Right lobe of liver (tissue), 6 donors: ENCODE measurements around the gene CLIC1. TPM values are rescaled to one million over a fixed set of nuclear protein-coding genes. Genes with fewer than 3 reads are reported as not detected.

Experiments used
- ATAC-seq, 4 donors: fragments of 200-7000 bp; cut with Tn5 transposase; one replicate each; pipeline ENCODE4 v1.9.1; 2020; ENCODE audit warnings: mild to moderate bottlenecking in 4 of 4, moderate library complexity in 4 of 4
- DNase-seq, 3 donors: peaks; one replicate each; pipeline ENCODE4 v3.0.0-alpha.2; 2020
- H3K27ac ChIP-seq, 3 donors: fragments of 200-600 bp; one replicate each; pipeline ENCODE4 v1.8.0; 2022
- H3K27me3 ChIP-seq, 2 donors: fragments of 200-600 bp; one replicate each; pipeline ENCODE4 v1.8.0; 2022
- H3K36me3 ChIP-seq, 4 donors: fragments of 200-600 bp; sonication (generic) in 1 of 4; one replicate each; pipeline versions ENCODE4 v1.5.1 to v1.8.0; 2017 to 2022; ENCODE audit warnings: control low read depth in 1 of 4
- H3K4me1 ChIP-seq, 4 donors: fragments of 200-600 bp; sonication (generic) in 1 of 4; one replicate each; pipeline versions ENCODE4 v1.5.1 to v1.8.0; 2017 to 2022; ENCODE audit warnings: control low read depth in 1 of 4
- H3K4me3 ChIP-seq, 3 donors: fragments of 200-600 bp; one replicate each; pipeline ENCODE4 v1.8.0; 2022
- H3K9me3 ChIP-seq, 4 donors: fragments of 200-600 bp; sonication (generic) in 1 of 4; one replicate each; pipeline versions ENCODE4 v1.5.1 to v1.8.0; 2017 to 2022; ENCODE audit warnings: control low read depth in 1 of 4
- POLR2A ChIP-seq: fragments of 450-650 bp; IDR thresholded peaks from one replicate; pipeline ENCODE4 v1.6.1; 2017; ENCODE audit warnings: antibody characterized with exemption, mild to moderate bottlenecking
- WGBS: methylation state at CpG from one replicate; pipeline ENCODE4 v1.1.6; 2018; ENCODE audit warnings: low coverage, low lambda C conversion rate; ENCODE audit not compliant: insufficient coverage; ENCODE audit errors: missing lambda C conversion rate; 5-methylcytosine and 5-hydroxymethylcytosine counted together
- intact Hi-C, 2 donors: fragments of 100-400 bp; cut with DNase I; formaldehyde crosslinking; loops; one replicate each; pipeline versions ENCODE4 v1.11.2 to v1.14.1; 2022
- total RNA-seq, 6 experiments: library from RNA; depleted of rRNA in 2 of 6; stranded (reverse); fragments of >200 nt in 2 of 6; fragmentation: NEBNext Ultra II Directional in 3 of 6; extraction: Animal tissue kit (Norgen Biotek cat#: 25700) in 3 of 6; gene quantifications; one replicate each; pipeline versions ENCODE4 v1.1.0 to v1.2.4, GENCODE V29; 2016 to 2023
- TF ChIP-seq, protein P1 (sequence below), 4 donors: fragments of 200-600 bp in 3 of 4; fragments of 450-650 bp in 1 of 4; IDR thresholded peaks; one replicate each; pipeline versions ENCODE4 v1.5.1 to v1.8.0; 2016 to 2022; ENCODE audit warnings: antibody characterized with exemption in 4 of 4, mild to moderate bottlenecking in 2 of 4
- donor health status: DM: no; HTN: yes; CAD: no.
- donor health status: DM: no; HTN: no; CAD: no.
- donor health status: DM: no; HTN: no; CAD: no.
- donor health status: DM: no; HTN: yes; CAD: no.
- donor health status: DM: no; HTN: yes; CAD: no.

Gene CLIC1
- total RNA-seq, 6 experiments from 2014 or later = 36.7 to 123 (median 62.0) TPM

DNA sequence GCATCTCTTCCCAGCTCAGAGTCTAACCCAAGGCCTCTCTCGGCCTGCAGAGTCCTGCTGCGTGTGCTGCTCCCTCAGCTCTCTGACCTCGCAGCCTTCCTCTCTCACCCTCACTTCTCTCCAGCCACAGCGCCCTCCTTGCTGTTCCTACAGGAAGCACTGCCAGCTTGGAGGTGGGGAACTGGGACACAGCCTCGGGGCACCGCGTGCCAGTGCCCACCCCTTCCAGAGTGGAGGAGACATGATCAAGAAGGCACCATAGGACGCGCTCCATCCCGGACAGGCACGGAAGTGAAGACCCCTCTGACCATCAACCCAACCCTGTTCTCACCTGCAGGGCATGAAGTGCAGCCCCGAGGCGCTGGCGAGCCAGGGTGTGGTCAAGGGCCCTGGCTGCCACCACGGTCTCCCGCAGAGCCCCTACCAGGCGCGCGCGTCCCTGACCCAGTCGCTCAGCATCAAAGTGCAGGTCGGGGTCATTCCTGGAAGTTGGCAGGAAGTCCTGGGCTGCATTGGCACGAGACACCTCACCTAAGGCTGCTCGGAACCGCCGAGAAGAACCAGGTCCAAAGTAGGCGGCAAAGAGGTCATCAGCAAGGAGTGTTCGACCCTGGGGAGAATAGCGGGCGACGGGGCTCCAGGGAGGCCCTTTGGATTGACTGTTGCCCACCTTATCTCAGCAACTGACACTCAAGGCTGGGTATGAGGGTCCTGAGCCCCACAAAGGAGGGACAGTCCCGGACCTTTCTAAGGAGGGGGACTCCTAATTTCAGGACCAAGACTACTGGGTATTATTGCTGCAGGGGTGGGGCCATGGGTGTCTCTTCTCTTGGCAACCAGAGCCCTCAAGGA, 39.5 kb upstream of the CLIC1 start:
- intact Hi-C loops = loop anchor here (10.0 kb wide), 1 partner anchor 59 kb away; no protein-coding TSS in a partner anchor
- Histone ChIP-seq H3K27me3 (no peaks in the 10 kb centered on the region), H3K4me3 (no peak overlapping the region), H3K27ac (peak overlapping the region; percentile 52 to 61 (median 58)), H3K36me3 (peaks cover 0 to 13% (median 7%) of the 10 kb centered on the region in 4 donors), H3K4me1 (peaks cover 0 to 30% (median 6%) of the 10 kb centered on the region in 4 donors), H3K9me3 (no peaks in the 10 kb centered on the region)
- TF ChIP-seq, protein P1, sequence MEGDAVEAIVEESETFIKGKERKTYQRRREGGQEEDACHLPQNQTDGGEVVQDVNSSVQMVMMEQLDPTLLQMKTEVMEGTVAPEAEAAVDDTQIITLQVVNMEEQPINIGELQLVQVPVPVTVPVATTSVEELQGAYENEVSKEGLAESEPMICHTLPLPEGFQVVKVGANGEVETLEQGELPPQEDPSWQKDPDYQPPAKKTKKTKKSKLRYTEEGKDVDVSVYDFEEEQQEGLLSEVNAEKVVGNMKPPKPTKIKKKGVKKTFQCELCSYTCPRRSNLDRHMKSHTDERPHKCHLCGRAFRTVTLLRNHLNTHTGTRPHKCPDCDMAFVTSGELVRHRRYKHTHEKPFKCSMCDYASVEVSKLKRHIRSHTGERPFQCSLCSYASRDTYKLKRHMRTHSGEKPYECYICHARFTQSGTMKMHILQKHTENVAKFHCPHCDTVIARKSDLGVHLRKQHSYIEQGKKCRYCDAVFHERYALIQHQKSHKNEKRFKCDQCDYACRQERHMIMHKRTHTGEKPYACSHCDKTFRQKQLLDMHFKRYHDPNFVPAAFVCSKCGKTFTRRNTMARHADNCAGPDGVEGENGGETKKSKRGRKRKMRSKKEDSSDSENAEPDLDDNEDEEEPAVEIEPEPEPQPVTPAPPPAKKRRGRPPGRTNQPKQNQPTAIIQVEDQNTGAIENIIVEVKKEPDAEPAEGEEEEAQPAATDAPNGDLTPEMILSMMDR (IDR thresholded peaks at IDR 0.05) = no peak
- no peak for TF ChIP-seq POLR2A
- DNase-seq (peak in 2 of 3 donors; percentile 75 to 79), ATAC-seq (peak; percentile 1 to 24 (median 10))
- 67% methylated on average over 7 of the region's 32 CpGs for WGBS

DNA sequence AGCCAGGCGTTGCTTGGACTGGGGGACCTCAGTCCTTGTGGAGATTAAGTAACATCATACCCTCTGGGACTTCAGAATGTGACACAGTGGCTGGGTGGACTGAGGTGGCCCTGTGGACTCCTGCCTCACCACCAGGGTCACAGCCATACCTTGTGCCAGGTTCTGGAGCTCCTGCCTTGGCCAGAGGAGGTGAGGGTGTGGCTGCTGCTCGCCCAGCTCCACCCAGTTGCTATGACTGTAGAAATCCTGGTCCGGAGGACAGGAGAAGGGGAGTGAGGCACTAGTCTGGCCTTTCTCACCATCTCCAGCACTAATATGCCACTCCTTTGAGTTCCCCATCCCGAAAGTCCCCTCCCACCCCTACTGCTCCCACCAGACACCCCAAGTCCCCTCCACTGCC, 38.9 kb upstream of the CLIC1 start:
- H3K4me3 ChIP-seq = no peak overlapping the region
- peaks cover 0 to 8% (median 3%) of the 10 kb centered on the region in 4 donors for H3K36me3 ChIP-seq
- DNase-seq = no peak
- ATAC-seq = peak in 2 of 4 donors; percentile 3 to 7
- H3K4me1 ChIP-seq = peaks cover 0 to 30% (median 6%) of the 10 kb centered on the region in 4 donors
- intact Hi-C loops = loop anchor here (10.0 kb wide), 1 partner anchor 60 kb away; no protein-coding TSS in a partner anchor
- 60% methylated on average over 1 of the region's 4 CpGs for WGBS
- H3K27ac ChIP-seq = peak overlapping the region in 1 of 3 donors; percentile 58
- no peaks in the 10 kb centered on the region for H3K9me3 ChIP-seq
- H3K27me3 ChIP-seq = no peaks in the 10 kb centered on the region
- TF ChIP-seq, protein P1 (IDR thresholded peaks at IDR 0.05) = no peak
- TF ChIP-seq POLR2A = no peak

DNA sequence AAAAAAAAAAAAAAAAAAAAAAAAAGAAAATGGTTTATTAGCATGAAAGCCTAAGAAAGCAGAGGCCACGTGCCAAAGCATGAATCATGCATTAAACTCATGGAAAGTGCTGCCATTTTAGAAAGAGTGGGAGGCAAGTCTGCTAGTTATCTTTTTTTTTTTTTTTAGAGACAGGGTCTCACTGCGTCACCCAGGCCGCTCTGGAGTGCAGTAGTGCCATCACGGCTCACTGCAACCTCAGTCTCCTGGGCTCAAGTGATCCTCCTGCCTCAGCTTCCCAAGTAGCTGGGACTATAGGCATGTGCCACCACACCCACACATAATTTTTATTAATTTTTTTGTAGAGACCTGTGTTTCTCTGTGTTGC, 35.6 kb upstream of the CLIC1 start:
- no peak for DNase-seq
- Histone ChIP-seq H3K36me3 (no peaks in the 10 kb centered on the region), H3K27me3 (no peaks in the 10 kb centered on the region), H3K27ac (no peak overlapping the region), H3K9me3 (no peaks in the 10 kb centered on the region), H3K4me1 (peaks cover 0 to 24% (median 5%) of the 10 kb centered on the region in 4 donors), H3K4me3 (no peak overlapping the region)
- intact Hi-C loops = loop anchor here (10.0 kb wide), 1 partner anchor 63 kb away; no protein-coding TSS in a partner anchor
- TF ChIP-seq, protein P1 (IDR thresholded peaks at IDR 0.05) = no peak
- no peak for TF ChIP-seq POLR2A
- no peak for ATAC-seq
- WGBS = 66% methylated on average over 4 of the region's 4 CpGs

DNA sequence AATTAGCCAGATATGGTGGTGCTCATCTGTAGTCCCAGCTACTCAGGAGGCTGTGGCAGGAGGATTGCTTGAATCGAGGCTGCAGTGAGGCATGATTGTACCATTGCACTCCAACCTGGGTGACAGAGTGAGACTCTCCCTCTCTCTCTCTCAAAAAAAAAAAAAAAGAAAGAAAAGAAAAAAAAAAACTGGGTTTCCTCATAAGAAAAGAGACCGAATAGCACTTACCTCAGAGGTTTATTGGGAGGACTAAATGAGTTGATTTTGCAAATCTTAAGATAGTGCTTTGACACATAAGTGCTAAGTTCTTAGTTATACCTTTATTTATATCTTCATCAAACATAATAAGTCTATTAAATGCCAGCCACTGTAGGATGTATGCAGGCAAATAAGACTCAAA, 34.5 kb upstream of the CLIC1 start:
- WGBS = 85% methylated on average over 2 of the region's 2 CpGs
- H3K27me3 ChIP-seq = no peaks in the 10 kb centered on the region
- H3K27ac ChIP-seq = no peak overlapping the region
- no peak for DNase-seq
- H3K4me3 ChIP-seq = no peak overlapping the region
- TF ChIP-seq, protein P1 (IDR thresholded peaks at IDR 0.05) = no peak
- TF ChIP-seq POLR2A = no peak
- ATAC-seq = no peak
- H3K9me3 ChIP-seq = no peaks in the 10 kb centered on the region
- H3K4me1 ChIP-seq = peaks cover 0 to 12% (median 0%) of the 10 kb centered on the region in 4 donors
- no peaks in the 10 kb centered on the region for H3K36me3 ChIP-seq
- intact Hi-C loops = loop anchor here (10.0 kb wide), 1 partner anchor 64 kb away; no protein-coding TSS in a partner anchor
